ENCODE measurements around the gene SPATA4. TPM values are rescaled to one million over a fixed set of nuclear protein-coding genes. Genes with fewer than 3 reads are reported as not detected.

The SPATA4 gene
- total RNA-seq, 4 donors from 2014 or later, result 0.46 to 0.64 TPM; not detected in 2

DNA sequence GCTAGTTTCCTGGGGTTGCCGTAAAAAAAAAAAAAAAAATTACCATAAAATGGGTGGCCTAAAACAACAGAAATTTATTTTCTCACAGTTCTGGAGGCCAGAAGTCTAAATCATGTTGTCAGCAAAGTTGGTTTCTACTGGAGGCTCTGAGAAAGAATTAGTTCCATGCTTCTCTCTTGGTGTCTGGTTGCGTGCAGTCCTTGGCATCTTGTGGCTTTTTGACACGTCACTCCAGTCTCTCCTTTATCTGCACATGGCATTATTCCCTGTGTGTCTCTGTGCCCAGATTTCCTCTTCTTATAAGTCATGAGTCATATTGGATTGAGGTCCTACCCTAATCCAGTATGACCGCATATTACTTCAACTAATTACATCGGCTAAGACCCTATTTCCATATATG lies 38.7 kb downstream of the SPATA4 start:
- ATAC-seq, result no peak
- TF ChIP-seq, protein P1, sequence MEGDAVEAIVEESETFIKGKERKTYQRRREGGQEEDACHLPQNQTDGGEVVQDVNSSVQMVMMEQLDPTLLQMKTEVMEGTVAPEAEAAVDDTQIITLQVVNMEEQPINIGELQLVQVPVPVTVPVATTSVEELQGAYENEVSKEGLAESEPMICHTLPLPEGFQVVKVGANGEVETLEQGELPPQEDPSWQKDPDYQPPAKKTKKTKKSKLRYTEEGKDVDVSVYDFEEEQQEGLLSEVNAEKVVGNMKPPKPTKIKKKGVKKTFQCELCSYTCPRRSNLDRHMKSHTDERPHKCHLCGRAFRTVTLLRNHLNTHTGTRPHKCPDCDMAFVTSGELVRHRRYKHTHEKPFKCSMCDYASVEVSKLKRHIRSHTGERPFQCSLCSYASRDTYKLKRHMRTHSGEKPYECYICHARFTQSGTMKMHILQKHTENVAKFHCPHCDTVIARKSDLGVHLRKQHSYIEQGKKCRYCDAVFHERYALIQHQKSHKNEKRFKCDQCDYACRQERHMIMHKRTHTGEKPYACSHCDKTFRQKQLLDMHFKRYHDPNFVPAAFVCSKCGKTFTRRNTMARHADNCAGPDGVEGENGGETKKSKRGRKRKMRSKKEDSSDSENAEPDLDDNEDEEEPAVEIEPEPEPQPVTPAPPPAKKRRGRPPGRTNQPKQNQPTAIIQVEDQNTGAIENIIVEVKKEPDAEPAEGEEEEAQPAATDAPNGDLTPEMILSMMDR (IDR thresholded peaks at IDR 0.05), result no peak
- TF ChIP-seq POLR2A (IDR thresholded peaks at IDR 0.05) (no peak), EP300 (IDR thresholded peaks at IDR 0.05) (no peak), POLR2AphosphoS5 (IDR thresholded peaks at IDR 0.05) (no peak)
- H3K36me3 ChIP-seq, result peaks cover 0 to 16% of the 10 kb centered on the region in 2 donors
- H3K27me3 ChIP-seq, result no peaks in the 10 kb centered on the region
- no peaks in the 10 kb centered on the region for H3K9me3 ChIP-seq
- H3K27ac ChIP-seq, result no peak overlapping the region
- no peak overlapping the region for H3K4me3 ChIP-seq
- 90 to 94% methylated on average over 5 of the region's 5 CpGs for WGBS, 2 donors (ENCODE audit: low coverage in 1 of 2)
- H3K4me1 ChIP-seq, result no peaks in the 10 kb centered on the region

DNA sequence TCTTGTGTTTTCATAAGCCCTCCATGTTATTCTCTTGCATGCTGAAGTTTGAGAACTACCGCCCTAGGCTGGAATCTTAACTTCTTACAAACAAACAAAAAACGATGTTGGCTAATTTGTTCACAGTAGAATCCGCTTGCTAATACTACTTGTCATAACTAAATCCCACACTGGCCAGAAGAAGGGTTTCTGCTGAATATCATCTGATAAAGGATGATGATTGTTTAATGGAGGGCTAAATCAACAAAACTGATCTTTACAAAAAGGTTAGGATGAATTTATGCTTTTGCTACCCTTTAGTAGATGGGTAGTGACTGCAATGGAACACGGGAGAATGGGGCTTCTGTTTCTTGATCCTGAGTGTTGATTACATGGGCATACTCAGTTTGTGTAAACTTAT lies 42.3 kb downstream of the SPATA4 start:
- Histone ChIP-seq H3K27me3 (no peaks in the 10 kb centered on the region), H3K4me3 (no peak overlapping the region), H3K27ac (no peak overlapping the region), H3K36me3 (no peaks in the 10 kb centered on the region), H3K9me3 (no peaks in the 10 kb centered on the region), H3K4me1 (peaks cover 0 to 9% (median 0%) of the 10 kb centered on the region in 3 donors)
- no peak for ATAC-seq
- TF ChIP-seq POLR2AphosphoS5 (IDR thresholded peaks at IDR 0.05) (no peak), EP300 (IDR thresholded peaks at IDR 0.05) (no peak), POLR2A (IDR thresholded peaks at IDR 0.05) (no peak)
- TF ChIP-seq, protein P1 (IDR thresholded peaks at IDR 0.05), result no peak
- WGBS, 2 donors (ENCODE audit: low coverage in 1 of 2), result 42 to 43% methylated on average over 3 to 4 of the region's 4 CpGs

DNA sequence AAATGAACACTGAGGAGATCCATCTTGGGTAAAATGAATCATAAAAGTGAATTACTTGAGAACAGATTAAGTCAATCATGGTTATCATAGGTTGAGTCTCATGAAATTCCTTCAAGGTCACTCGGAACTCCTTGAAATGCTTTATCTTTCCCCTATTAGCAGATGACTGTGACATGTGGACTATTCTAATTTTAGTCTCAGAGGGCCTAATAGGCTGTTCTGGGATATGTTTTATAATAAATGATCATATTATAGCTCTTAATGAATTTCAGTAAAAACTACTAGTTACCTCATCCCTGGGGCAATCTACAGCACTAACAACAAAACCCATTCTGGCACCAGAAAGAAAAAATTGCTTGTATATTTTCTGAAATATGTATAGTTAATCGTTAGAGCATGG lies 44.7 kb downstream of the SPATA4 start:
- H3K4me1 ChIP-seq, result peaks cover 0 to 9% (median 0%) of the 10 kb centered on the region in 3 donors
- no peak for ATAC-seq
- no peaks in the 10 kb centered on the region for H3K9me3 ChIP-seq
- peak overlapping the region in 1 of 4 donors; percentile 32 for H3K27ac ChIP-seq
- WGBS, 2 donors (ENCODE audit: low coverage in 1 of 2), result 18 to 36% methylated on average over 2 of the region's 2 CpGs
- H3K36me3 ChIP-seq, result no peaks in the 10 kb centered on the region
- H3K4me3 ChIP-seq, result no peak overlapping the region
- H3K27me3 ChIP-seq, result no peaks in the 10 kb centered on the region
- no peak for TF ChIP-seq POLR2A (IDR thresholded peaks at IDR 0.05)
- TF ChIP-seq, protein P1 (IDR thresholded peaks at IDR 0.05), result no peak
- no peak for TF ChIP-seq EP300 (IDR thresholded peaks at IDR 0.05)
- no peak for TF ChIP-seq POLR2AphosphoS5 (IDR thresholded peaks at IDR 0.05)

DNA sequence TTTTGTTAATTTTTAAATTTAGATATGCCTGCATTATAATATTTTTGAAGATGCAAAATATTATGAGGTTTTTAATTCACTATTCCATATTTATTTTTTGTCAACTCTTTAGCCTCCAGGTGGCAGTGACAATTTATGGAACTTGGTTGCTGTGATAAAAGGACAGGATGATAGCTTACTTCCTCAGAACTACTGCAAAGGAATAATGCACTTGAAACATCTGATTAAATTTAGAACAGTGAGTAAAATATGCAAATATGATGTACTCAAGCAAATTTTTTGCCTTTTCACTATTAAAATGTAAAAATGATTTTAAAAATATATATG lies 45.1 kb downstream of the SPATA4 start:
- H3K27ac ChIP-seq, result peak overlapping the region in 1 of 4 donors; percentile 32
- ATAC-seq, result no peak
- TF ChIP-seq, protein P1 (IDR thresholded peaks at IDR 0.05), result peak; percentile 29 to 55 (median 50)
- TF ChIP-seq POLR2AphosphoS5 (IDR thresholded peaks at IDR 0.05), result no peak
- peaks cover 0 to 9% (median 0%) of the 10 kb centered on the region in 3 donors for H3K4me1 ChIP-seq
- no peaks in the 10 kb centered on the region for H3K36me3 ChIP-seq
- no peak overlapping the region for H3K4me3 ChIP-seq
- no peaks in the 10 kb centered on the region for H3K27me3 ChIP-seq
- H3K9me3 ChIP-seq, result no peaks in the 10 kb centered on the region

DNA sequence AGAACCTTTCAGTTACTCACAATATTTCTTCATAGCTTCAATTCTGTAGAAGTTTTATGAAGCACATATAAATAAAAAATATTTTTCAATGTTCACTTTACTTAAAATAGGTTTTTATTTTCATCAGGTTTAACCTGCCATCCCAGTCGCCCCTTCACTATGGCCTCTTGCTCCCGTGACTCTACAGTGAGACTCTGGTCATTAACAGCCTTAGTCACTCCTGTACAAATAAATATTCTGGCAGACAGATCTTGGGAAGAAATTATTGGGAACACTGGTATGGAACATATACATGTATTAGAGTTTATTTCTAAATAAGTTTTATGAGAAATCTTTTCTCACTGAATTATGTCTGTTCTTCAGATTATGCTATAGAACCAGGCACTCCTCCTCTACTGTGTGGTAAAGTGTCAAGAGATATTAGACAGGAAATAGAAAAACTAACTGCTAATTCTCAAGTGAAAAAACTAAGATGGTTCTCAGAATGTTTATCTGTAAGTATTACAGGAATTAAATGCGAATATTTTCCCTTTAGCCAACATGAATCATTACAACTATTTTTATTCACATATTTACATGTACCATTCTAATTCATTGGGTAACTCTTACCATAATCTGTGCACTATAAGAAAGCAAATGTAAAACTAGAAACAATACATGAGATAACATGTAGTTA lies 45.6 kb downstream of the SPATA4 start:
- TF ChIP-seq, protein P1 (IDR thresholded peaks at IDR 0.05), result no peak
- TF ChIP-seq POLR2AphosphoS5 (IDR thresholded peaks at IDR 0.05), result no peak
- TF ChIP-seq POLR2A (IDR thresholded peaks at IDR 0.05), result no peak
- TF ChIP-seq EP300 (IDR thresholded peaks at IDR 0.05), result no peak
- no peaks in the 10 kb centered on the region for H3K27me3 ChIP-seq
- H3K4me1 ChIP-seq, result peaks cover 0 to 9% (median 0%) of the 10 kb centered on the region in 3 donors
- WGBS, 2 donors (ENCODE audit: low coverage in 1 of 2), result 49 to 55% methylated on average over 3 of the region's 3 CpGs
- no peak overlapping the region for H3K27ac ChIP-seq
- H3K9me3 ChIP-seq, result no peaks in the 10 kb centered on the region
- no peaks in the 10 kb centered on the region for H3K36me3 ChIP-seq
- ATAC-seq, result no peak
- no peak overlapping the region for H3K4me3 ChIP-seq
